ENCODE measurements around the gene CCDC192.
"Not testable (repeated sequence)": the region's sequence is repeated elsewhere in the genome, so short reads cannot be mapped to it uniquely, and the experiment has no call there.

Gene CCDC192

GRCh38 chr5:127744241-127744640 is 41.0 kb downstream of the CCDC192 start:
- Histone ChIP-seq H3K4me1 (ENCODE audit: insufficient read depth, low read length, poor library complexity, severe bottlenecking) (peaks cover 4% of the 10 kb centered on the region), H3K9me2 (replicated peaks; ENCODE audit: low read depth, low read length) (no peaks in the 10 kb centered on the region), H3K4me3 (ENCODE audit: low read length, poor library complexity, severe bottlenecking) (no peak overlapping the region), H3K79me2 (ENCODE audit: insufficient read depth, low read length) (no peaks in the 10 kb centered on the region), H3K9me3 (ENCODE audit: insufficient read depth, low read depth, low read length) (no peaks in the 10 kb centered on the region), H4K20me1 (ENCODE audit: insufficient read depth, low read length, poor library complexity, severe bottlenecking) (no peaks in the 10 kb centered on the region), H3F3A (ENCODE audit: low read depth) (no peaks in the 10 kb centered on the region), H3K36me3 (ENCODE audit: insufficient read depth, low read length) (no peaks in the 10 kb centered on the region), H3K9ac (ENCODE audit: low read depth, low read length, poor library complexity, severe bottlenecking) (no peak overlapping the region), H3K4me2 (ENCODE audit: low read depth, low read length, poor library complexity, severe bottlenecking) (no peak overlapping the region), H3K27me3 (ENCODE audit: insufficient read depth, low read length, poor library complexity, severe bottlenecking) (no peaks in the 10 kb centered on the region), H2AFZ (ENCODE audit: low read length) (no peak overlapping the region)
- TF ChIP-seq EZH2phosphoT487 (IDR thresholded peaks at IDR 0.05; ENCODE audit: borderline replicate concordance), result no peak
- TF ChIP-seq, protein P1, sequence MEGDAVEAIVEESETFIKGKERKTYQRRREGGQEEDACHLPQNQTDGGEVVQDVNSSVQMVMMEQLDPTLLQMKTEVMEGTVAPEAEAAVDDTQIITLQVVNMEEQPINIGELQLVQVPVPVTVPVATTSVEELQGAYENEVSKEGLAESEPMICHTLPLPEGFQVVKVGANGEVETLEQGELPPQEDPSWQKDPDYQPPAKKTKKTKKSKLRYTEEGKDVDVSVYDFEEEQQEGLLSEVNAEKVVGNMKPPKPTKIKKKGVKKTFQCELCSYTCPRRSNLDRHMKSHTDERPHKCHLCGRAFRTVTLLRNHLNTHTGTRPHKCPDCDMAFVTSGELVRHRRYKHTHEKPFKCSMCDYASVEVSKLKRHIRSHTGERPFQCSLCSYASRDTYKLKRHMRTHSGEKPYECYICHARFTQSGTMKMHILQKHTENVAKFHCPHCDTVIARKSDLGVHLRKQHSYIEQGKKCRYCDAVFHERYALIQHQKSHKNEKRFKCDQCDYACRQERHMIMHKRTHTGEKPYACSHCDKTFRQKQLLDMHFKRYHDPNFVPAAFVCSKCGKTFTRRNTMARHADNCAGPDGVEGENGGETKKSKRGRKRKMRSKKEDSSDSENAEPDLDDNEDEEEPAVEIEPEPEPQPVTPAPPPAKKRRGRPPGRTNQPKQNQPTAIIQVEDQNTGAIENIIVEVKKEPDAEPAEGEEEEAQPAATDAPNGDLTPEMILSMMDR (conservative IDR thresholded peaks at IDR 0.05; ENCODE audit: low read length), result no peak

DNA sequence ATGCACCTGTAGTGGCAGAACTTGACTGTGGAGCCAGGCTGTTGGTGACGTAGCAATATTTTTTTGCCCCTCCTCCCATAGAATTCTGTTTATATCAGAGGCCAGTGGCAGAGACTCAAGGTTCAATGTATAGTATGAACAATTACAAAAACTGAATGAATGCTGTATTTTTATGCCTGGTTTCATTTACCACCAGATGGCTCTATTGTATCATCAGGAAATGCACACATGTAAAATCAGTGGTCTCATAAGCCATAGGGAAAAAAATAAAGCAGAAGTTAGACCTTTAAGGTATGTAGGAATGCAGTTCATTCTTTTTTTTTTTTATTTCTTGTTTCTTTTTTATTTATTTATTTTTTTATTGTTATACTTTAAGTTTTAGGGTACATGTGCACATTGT is 43.6 kb downstream of the CCDC192 start:
- H3K4me1 ChIP-seq (ENCODE audit: insufficient read depth, low read length, poor library complexity, severe bottlenecking), result no peaks in the 10 kb centered on the region
- TF ChIP-seq EZH2phosphoT487 (IDR thresholded peaks at IDR 0.05; ENCODE audit: borderline replicate concordance), result no peak
- TF ChIP-seq, protein P1 (conservative IDR thresholded peaks at IDR 0.05; ENCODE audit: low read length), result peak; percentile 36
- no peak overlapping the region for H3K4me3 ChIP-seq (ENCODE audit: low read length, poor library complexity, severe bottlenecking)
- no peak overlapping the region for H3K9ac ChIP-seq (ENCODE audit: low read depth, low read length, poor library complexity, severe bottlenecking)
- no peaks in the 10 kb centered on the region for H3K79me2 ChIP-seq (ENCODE audit: insufficient read depth, low read length)
- no peak overlapping the region for H3K4me2 ChIP-seq (ENCODE audit: low read depth, low read length, poor library complexity, severe bottlenecking)
- H4K20me1 ChIP-seq (ENCODE audit: insufficient read depth, low read length, poor library complexity, severe bottlenecking), result no peaks in the 10 kb centered on the region
- H3K9me3 ChIP-seq (ENCODE audit: insufficient read depth, low read depth, low read length), result no peaks in the 10 kb centered on the region
- H2AFZ ChIP-seq (ENCODE audit: low read length), result no peak overlapping the region
- no peaks in the 10 kb centered on the region for H3K36me3 ChIP-seq (ENCODE audit: insufficient read depth, low read length)
- no peaks in the 10 kb centered on the region for H3F3A ChIP-seq (ENCODE audit: low read depth)
- H3K27me3 ChIP-seq (ENCODE audit: insufficient read depth, low read length, poor library complexity, severe bottlenecking), result no peaks in the 10 kb centered on the region
- no peaks in the 10 kb centered on the region for H3K9me2 ChIP-seq (replicated peaks; ENCODE audit: low read depth, low read length)

- H3K79me2 ChIP-seq (ENCODE audit: insufficient read depth, low read length); H2AFZ ChIP-seq (ENCODE audit: low read length); H3F3A ChIP-seq (ENCODE audit: low read depth); H3K27me3 ChIP-seq (ENCODE audit: insufficient read depth, low read length, poor library complexity, severe bottlenecking); H3K4me3 ChIP-seq (ENCODE audit: low read length, poor library complexity, severe bottlenecking); H4K20me1 ChIP-seq (ENCODE audit: insufficient read depth, low read length, poor library complexity, severe bottlenecking); H3K4me1 ChIP-seq (ENCODE audit: insufficient read depth, low read length, poor library complexity, severe bottlenecking); H3K9me2 ChIP-seq (replicated peaks; ENCODE audit: low read depth, low read length); H3K36me3 ChIP-seq (ENCODE audit: insufficient read depth, low read length); H3K9ac ChIP-seq (ENCODE audit: low read depth, low read length, poor library complexity, severe bottlenecking); H3K9me3 ChIP-seq (ENCODE audit: insufficient read depth, low read depth, low read length); H3K4me2 ChIP-seq (ENCODE audit: low read depth, low read length, poor library complexity, severe bottlenecking): not testable (repeated sequence)
These were observed 49.5 kb downstream of the CCDC192 start for GRCh38 chr5:127752503-127753265.

- no peaks in the 10 kb centered on the region for H4K20me1 ChIP-seq (ENCODE audit: insufficient read depth, low read length, poor library complexity, severe bottlenecking)
- H3K27me3 ChIP-seq (ENCODE audit: insufficient read depth, low read length, poor library complexity, severe bottlenecking), result no peaks in the 10 kb centered on the region
- H3K4me2 ChIP-seq (ENCODE audit: low read depth, low read length, poor library complexity, severe bottlenecking), result no peak overlapping the region
- no peaks in the 10 kb centered on the region for H3K9me3 ChIP-seq (ENCODE audit: insufficient read depth, low read depth, low read length)
- no peak overlapping the region for H2AFZ ChIP-seq (ENCODE audit: low read length)
- H3K79me2 ChIP-seq (ENCODE audit: insufficient read depth, low read length), result no peaks in the 10 kb centered on the region
- H3K4me3 ChIP-seq (ENCODE audit: low read length, poor library complexity, severe bottlenecking), result no peak overlapping the region
- no peaks in the 10 kb centered on the region for H3F3A ChIP-seq (ENCODE audit: low read depth)
- H3K4me1 ChIP-seq (ENCODE audit: insufficient read depth, low read length, poor library complexity, severe bottlenecking), result no peaks in the 10 kb centered on the region
- no peaks in the 10 kb centered on the region for H3K9me2 ChIP-seq (replicated peaks; ENCODE audit: low read depth, low read length)
- H3K36me3 ChIP-seq (ENCODE audit: insufficient read depth, low read length), result no peaks in the 10 kb centered on the region
- H3K9ac ChIP-seq (ENCODE audit: low read depth, low read length, poor library complexity, severe bottlenecking), result no peak overlapping the region
- TF ChIP-seq, protein P1 (conservative IDR thresholded peaks at IDR 0.05; ENCODE audit: low read length), result no peak
- no peak for TF ChIP-seq EZH2phosphoT487 (IDR thresholded peaks at IDR 0.05; ENCODE audit: borderline replicate concordance)
These were observed 51.1 kb downstream of the CCDC192 start for GRCh38 chr5:127754259-127754658.

Data from Loucy (cell line).